Erythroblast (primary cell): ENCODE results near the gene WDR93.

ENCODE experiments used
- GATA1 ChIP-seq: IDR thresholded peaks from 2 replicates; pipeline ENCODE4 v1.6.1; 2011; ENCODE audit warnings: low read depth, mild to moderate bottlenecking, control low read depth, low read length, moderate library complexity
- POLR2A ChIP-seq: IDR thresholded peaks from 2 replicates; pipeline ENCODE4 v1.6.1; 2011; ENCODE audit warnings: mild to moderate bottlenecking, low read length

GRCh38 chr15:89777782-89778380 is 87.3 kb downstream of the WDR93 start:
- TF ChIP-seq POLR2A = no peak
- TF ChIP-seq GATA1 = no peak
